ENCODE measurements around the gene FAAP100. TPM values are rescaled to one million over a fixed set of nuclear protein-coding genes. Genes with fewer than 3 reads are reported as not detected.

Gene FAAP100
- total RNA-seq, 1 donor from 2014 or later: 37.2 TPM

- Mint-ChIP-seq H3K27ac (peak overlapping the region; percentile 53), H3K36me3 (peaks cover 12% of the 10 kb centered on the region), H3K9me3 (no peaks in the 10 kb centered on the region), H3K4me1 (peaks cover 25% of the 10 kb centered on the region), H3K27me3 (ENCODE audit: low read depth) (no peaks in the 10 kb centered on the region), H3K4me3 (peak overlapping the region; percentile 84)
- DNase-seq (ENCODE audit: low spot score in 2 of 2, unreplicated experiment in 2 of 2): no peak
- TF ChIP-seq CTCF (IDR thresholded peaks at IDR 0.05; ENCODE audit: unreplicated experiment): no peak
Measured at GRCh38 chr17:81550830-81551457, 1.2 kb downstream of the FAAP100 start.

GRCh38 chr17:81550285-81550684 lies 1.9 kb downstream of the FAAP100 start:
- Mint-ChIP-seq H3K4me1 (peaks cover 25% of the 10 kb centered on the region), H3K36me3 (peaks cover 12% of the 10 kb centered on the region), H3K4me3 (peak overlapping the region; percentile 84), H3K9me3 (no peaks in the 10 kb centered on the region), H3K27me3 (ENCODE audit: low read depth) (no peaks in the 10 kb centered on the region), H3K27ac (no peak overlapping the region)
- DNase-seq (ENCODE audit: low spot score in 2 of 2, unreplicated experiment in 2 of 2): no peak
- TF ChIP-seq CTCF (IDR thresholded peaks at IDR 0.05; ENCODE audit: unreplicated experiment): no peak

- Mint-ChIP-seq H3K27me3 (ENCODE audit: low read depth) (no peaks in the 10 kb centered on the region), H3K9me3 (no peaks in the 10 kb centered on the region), H3K4me3 (peak overlapping the region; percentile 84), H3K36me3 (peaks cover 12% of the 10 kb centered on the region), H3K27ac (no peak overlapping the region), H3K4me1 (peaks cover 25% of the 10 kb centered on the region)
- TF ChIP-seq CTCF (IDR thresholded peaks at IDR 0.05; ENCODE audit: unreplicated experiment): no peak
- DNase-seq (ENCODE audit: low spot score in 2 of 2, unreplicated experiment in 2 of 2): no peak
Measured at GRCh38 chr17:81549826-81550225, 2.3 kb downstream of the FAAP100 start.

GRCh38 chr17:81549031-81549557 lies 3.1 kb downstream of the FAAP100 start:
- Mint-ChIP-seq H3K27me3 (ENCODE audit: low read depth) (no peaks in the 10 kb centered on the region), H3K4me1 (peaks cover 22% of the 10 kb centered on the region), H3K9me3 (no peaks in the 10 kb centered on the region), H3K4me3 (no peak overlapping the region), H3K27ac (no peak overlapping the region), H3K36me3 (peaks cover 12% of the 10 kb centered on the region)
- no peak for DNase-seq (ENCODE audit: low spot score in 2 of 2, unreplicated experiment in 2 of 2)
- no peak for TF ChIP-seq CTCF (IDR thresholded peaks at IDR 0.05; ENCODE audit: unreplicated experiment)

GRCh38 chr17:81547614-81547982 lies 4.6 kb downstream of the FAAP100 start:
- DNase-seq (ENCODE audit: low spot score in 2 of 2, unreplicated experiment in 2 of 2): no peak
- Mint-ChIP-seq H3K27me3 (ENCODE audit: low read depth) (no peaks in the 10 kb centered on the region), H3K9me3 (no peaks in the 10 kb centered on the region), H3K36me3 (peaks cover 12% of the 10 kb centered on the region), H3K4me3 (no peak overlapping the region), H3K27ac (no peak overlapping the region), H3K4me1 (peaks cover 8% of the 10 kb centered on the region)
- TF ChIP-seq CTCF (IDR thresholded peaks at IDR 0.05; ENCODE audit: unreplicated experiment): no peak
